Heart left ventricle (tissue), 16 donors: ENCODE results near the gene OR2A14. TPM values are rescaled to one million over a fixed set of nuclear protein-coding genes. Genes with fewer than 3 reads are reported as not detected.

ENCODE experiments used
- ATAC-seq, 4 donors: fragments of 200-7000 bp; cut with Tn5 transposase; one replicate each; pipeline ENCODE4 v1.9.1; 2020 to 2022; ENCODE audit warnings: moderate library complexity in 4 of 4, mild to moderate bottlenecking in 3 of 4, moderate number of reproducible peaks in 1 of 4
- DNase-seq, 5 donors: peaks; one replicate each; pipeline ENCODE4 v3.0.0-alpha.2; 2020
- H3K27ac ChIP-seq, 12 donors: fragments of 200-600 bp; sonication (generic) in 4 of 12; one replicate each; pipeline versions ENCODE4 v1.5.0 to v1.8.0; 2016 to 2022; ENCODE audit warnings: mild to moderate bottlenecking in 2 of 12
- H3K27me3 ChIP-seq, 9 donors: fragments of 200-600 bp; sonication (generic) in 2 of 9; one replicate each; pipeline versions ENCODE4 v1.5.1 to v1.8.0; 2016 to 2022; ENCODE audit warnings: mild to moderate bottlenecking in 3 of 9
- H3K36me3 ChIP-seq, 9 donors: fragments of 200-600 bp; sonication (generic) in 2 of 9; one replicate each; pipeline versions ENCODE4 v1.5.0 to v1.8.0; 2018 to 2022; ENCODE audit warnings: mild to moderate bottlenecking in 2 of 9
- H3K4me1 ChIP-seq, 12 donors: fragments of 200-600 bp; sonication (generic) in 4 of 12; one replicate each; pipeline versions ENCODE4 v1.5.0 to v1.8.0; 2016 to 2022; ENCODE audit warnings: mild to moderate bottlenecking in 3 of 12
- H3K4me3 ChIP-seq, 12 donors: fragments of 200-600 bp; sonication (generic) in 4 of 12; one replicate each; pipeline versions ENCODE4 v1.5.0 to v1.8.0; 2017 to 2022; ENCODE audit warnings: mild to moderate bottlenecking in 9 of 12, moderate library complexity in 4 of 12
- H3K9me3 ChIP-seq, 12 donors: fragments of 200-600 bp; sonication (generic) in 4 of 12; one replicate each; pipeline versions ENCODE4 v1.5.0 to v1.8.0; 2016 to 2022; ENCODE audit warnings: mild to moderate bottlenecking in 1 of 12
- CTCF ChIP-seq, 12 donors: fragments of 200-600 bp; sonication (generic) in 4 of 12; IDR thresholded peaks; one replicate each; pipeline versions ENCODE4 v1.5.0 to v1.8.0; 2018 to 2022; ENCODE audit warnings: antibody characterized with exemption in 12 of 12, mild to moderate bottlenecking in 5 of 12
- POLR2A ChIP-seq, 2 donors: fragments of 450-650 bp; IDR thresholded peaks; one replicate each; pipeline ENCODE4 v1.6.1; 2017; ENCODE audit warnings: antibody characterized with exemption in 2 of 2, mild to moderate bottlenecking in 2 of 2, moderate library complexity in 2 of 2
- WGBS, 4 donors: extraction: QIAGEN DNeasy Blood & Tissue Kit in 2 of 4; methylation state at CpG; one replicate each; pipeline versions ENCODE4 v1.1.5 to v1.1.7; 2013 to 2018; 5-methylcytosine and 5-hydroxymethylcytosine counted together
- intact Hi-C, 10 donors: fragments of 100-400 bp; cut with DNase I; formaldehyde crosslinking; loops; one replicate each; pipeline versions ENCODE4 v1.11.1 to v1.14.2; 2022
- long read RNA-seq, 3 donors: library from polyadenylated mRNA; unstranded; transcript quantifications; one replicate each; pipeline ENCODE4 v2.0.0, GENCODE V29; 2020 to 2021
- polyA plus RNA-seq, 2 donors: library from polyadenylated mRNA; stranded (reverse); fragments of 200-250 nt; gene quantifications; one replicate each; pipeline ENCODE4 v1.2.3, GENCODE V29; 2013
- total RNA-seq, 9 donors: library from RNA; depleted of rRNA in 2 of 9; stranded (reverse); fragments of >200 nt in 2 of 9; fragmentation: NEBNext Ultra II Directional in 3 of 9; extraction: Animal tissue kit (Norgen Biotek cat#: 25700) in 3 of 9; gene quantifications; one replicate each; pipeline versions ENCODE4 v1.1.0 to v1.2.4, GENCODE V29; 2016 to 2023
- donor health status: ischemic (EF 13 %, LVEDD 7.1; RV severe dilation, severe dysfunction).
- donor health status: healthy with polysubstance abuse.
- donor health status: DM: no; HTN: yes; CAD: no.
- donor health status: DM: no; HTN: no; CAD: no.
- donor health status: ischemic (EF 25% LVEDD 6.9; RV normal size, moderate dysfunction).
- donor health status: ischemic (EF 25% LVEDD 5.7; RV mildly dilated, moderate dysfunction).
- donor health status: healthy.
- donor health status: DM: yes; HTN: yes; CAD: no.
- donor health status: ischemic (EF 35%, LVEDD 5.7; RV mildly dilated, moderate dysfunction).
- donor health status: nonischemic (EF 11% LVEDD 7.7; RV severe dilation, severe dysfunction).
- donor health status: DM: yes; HTN: yes; CAD: no.
- donor health status: PGD.
- donor health status: ischemic (EF 29% LVEDD 5.4; RV normal size, mild dysfunction).
- donor health status: nonischemic (EF 23%, LVEDD 6.1; RV moderate dilation, normal function).

The OR2A14 gene
- not detected for total RNA-seq
- polyA plus RNA-seq, result not detected
- long read RNA-seq, donor 1, result 0 reads
- long read RNA-seq, donor 2, result 0 reads
- long read RNA-seq, donor 3, result 0 reads

DNA sequence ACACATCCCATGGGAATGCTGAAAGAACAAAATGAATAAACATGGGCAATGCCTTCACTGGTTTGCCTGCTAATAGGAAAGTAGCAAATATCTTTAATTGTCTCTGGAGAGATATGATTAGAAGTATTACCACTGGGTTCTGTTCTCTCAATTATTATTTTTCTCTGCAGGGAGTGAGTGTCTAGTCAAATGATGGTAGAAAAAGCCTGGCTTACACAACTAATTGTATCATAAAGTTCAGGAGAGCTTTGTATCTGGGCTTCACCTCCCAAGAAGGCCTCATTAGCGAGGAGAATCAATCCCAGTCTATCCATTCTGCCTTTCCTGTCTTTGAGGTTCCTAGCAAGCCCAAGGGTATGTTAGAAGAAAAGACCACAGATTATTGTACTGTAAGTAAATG is at the start of gene OR2A14:
Gene OR2A14 (plus strand): TSS at position 301 of the 400 bp plus-strand sequence. CDS start 5,937 bp downstream, outside the sequence.
- Histone ChIP-seq H3K4me3 (no peak within 1 kb of the TSS), H3K4me1 (no peaks in the 10 kb centered on the region), H3K36me3 (no peaks in the 10 kb centered on the region), H3K27me3 (no peaks in the 10 kb centered on the region), H3K9me3 (no peaks in the 10 kb centered on the region), H3K27ac (no peak within 1 kb of the TSS)
- ATAC-seq, result no peak
- intact Hi-C loops, result loop anchor here in 2 of 10 donors (10.0 kb wide), 1 partner anchor 88 kb away; no protein-coding TSS in a partner anchor
- WGBS, 4 donors, result 85 to 98% (median 91%) methylated on average over 1 of the region's 1 CpG
- no peak for DNase-seq
- no peak for TF ChIP-seq CTCF (IDR thresholded peaks at IDR 0.05)
- TF ChIP-seq POLR2A (IDR thresholded peaks at IDR 0.05), result no peak

- TF ChIP-seq POLR2A (IDR thresholded peaks at IDR 0.05), result no peak
- no peak for TF ChIP-seq CTCF (IDR thresholded peaks at IDR 0.05)
- no peaks in the 10 kb centered on the region for H3K4me1 ChIP-seq
- H3K27me3 ChIP-seq, result no peaks in the 10 kb centered on the region
- H3K4me3 ChIP-seq, result no peak overlapping the region
- H3K9me3 ChIP-seq, result no peaks in the 10 kb centered on the region
- H3K36me3 ChIP-seq, result no peaks in the 10 kb centered on the region
- intact Hi-C loops, result no loop called here
- DNase-seq (no peak), ATAC-seq (no peak)
- 86 to 90% (median 89%) methylated on average over 8 of the region's 8 CpGs for WGBS, 4 donors
- no peak overlapping the region for H3K27ac ChIP-seq
Observed at GRCh38 chr7:144074374-144074773, 48.6 kb upstream of the OR2A14 start.

GRCh38 chr7:144085978-144086377 is 37.0 kb upstream of the OR2A14 start, which contains the start of gene OR2A12:
Gene OR2A12, plus strand, starts transcription at chr7:144086278. Its CDS starts 8,830 bp downstream, at chr7:144095108.
- no peaks in the 10 kb centered on the region for H3K4me1 ChIP-seq
- ATAC-seq, result no peak
- no peak for DNase-seq
- no peak within 1 kb of the TSS for H3K4me3 ChIP-seq
- H3K27ac ChIP-seq, result no peak within 1 kb of the TSS
- no peaks in the 10 kb centered on the region for H3K27me3 ChIP-seq
- no peaks in the 10 kb centered on the region for H3K36me3 ChIP-seq
- H3K9me3 ChIP-seq, result peaks cover 0 to 8% (median 3%) of the 10 kb centered on the region in 12 donors
- intact Hi-C loops, result no loop called here
- WGBS, 4 donors, result 81 to 89% (median 86%) methylated on average over 2 of the region's 2 CpGs
- TF ChIP-seq POLR2A (IDR thresholded peaks at IDR 0.05) (no peak), CTCF (IDR thresholded peaks at IDR 0.05) (no peak)

- Histone ChIP-seq H3K9me3 (peaks cover 0 to 10% (median 4%) of the 10 kb centered on the region in 12 donors), H3K4me1 (no peaks in the 10 kb centered on the region), H3K27ac (no peak overlapping the region), H3K4me3 (no peak overlapping the region), H3K27me3 (no peaks in the 10 kb centered on the region), H3K36me3 (no peaks in the 10 kb centered on the region)
- no peak for ATAC-seq
- DNase-seq, result no peak
- intact Hi-C loops, result no loop called here
- 62 to 71% (median 69%) methylated on average over 4 of the region's 4 CpGs for WGBS, 4 donors
- TF ChIP-seq CTCF (IDR thresholded peaks at IDR 0.05), result no peak
- TF ChIP-seq POLR2A (IDR thresholded peaks at IDR 0.05), result no peak
Observed at GRCh38 chr7:144086730-144087129, 36.2 kb upstream of the OR2A14 start.
